OCI-LY1 (cell line): Measurements from ENCODE around the gene ADCK1.
A peak's percentile ranks its signal among the peaks of the same experiment; 100 is the strongest.

Source experiments
- H2AFZ ChIP-seq: fragments of 200-600 bp; sonication (generic), shearing (Covaris generic); 2 replicates; pipeline ENCODE4 v1.6.0; 2014; ENCODE audit warnings: antibody characterized with exemption, mild to moderate bottlenecking, low read length
- H3F3A ChIP-seq: fragments of 200-600 bp; sonication (generic), shearing (Covaris generic); 2 replicates; pipeline ENCODE4 v1.6.0; 2014; ENCODE audit warnings: mild to moderate bottlenecking, antibody characterized with exemption, low read length, moderate library complexity; ENCODE audit not compliant: insufficient read depth
- H3K27ac ChIP-seq: fragments of 200-600 bp; sonication (generic); 2 replicates; pipeline ENCODE4 v1.5.1; 2014; ENCODE audit warnings: low read length, mixed run types, mild to moderate bottlenecking, low read depth; ENCODE audit not compliant: poor library complexity, severe bottlenecking
- H3K27me3 ChIP-seq: fragments of 200-600 bp; sonication (generic); 2 replicates; pipeline ENCODE4 v1.6.0; 2014; ENCODE audit warnings: antibody characterized with exemption, mild to moderate bottlenecking, low read length, moderate library complexity; ENCODE audit not compliant: insufficient read depth
- H3K36me3 ChIP-seq: fragments of 200-600 bp; sonication (generic); 2 replicates; pipeline ENCODE4 v1.6.1; 2014; ENCODE audit warnings: mild to moderate bottlenecking, antibody characterized with exemption, low read length, moderate library complexity, mixed read lengths; ENCODE audit not compliant: insufficient read depth
- H3K4me1 ChIP-seq: fragments of 200-600 bp; sonication (generic); 2 replicates; pipeline ENCODE4 v1.5.1; 2014; ENCODE audit warnings: mild to moderate bottlenecking, low read length, moderate library complexity; ENCODE audit not compliant: insufficient read depth, severe bottlenecking
- H3K4me2 ChIP-seq: fragments of 200-600 bp; sonication (generic), shearing (Covaris generic); 2 replicates; pipeline ENCODE4 v1.6.1; 2014; ENCODE audit warnings: low read length
- H3K4me3 ChIP-seq: fragments of 200-600 bp; sonication (generic); 2 replicates; pipeline ENCODE4 v1.5.1; 2014; ENCODE audit warnings: low read length, low read depth, mild to moderate bottlenecking, mixed read lengths; ENCODE audit not compliant: poor library complexity, severe bottlenecking
- H3K79me2 ChIP-seq: fragments of 200-600 bp; shearing (Covaris generic); 2 replicates; pipeline ENCODE4 v1.6.1; 2016; ENCODE audit warnings: mixed run types, low read length, mixed read lengths; ENCODE audit not compliant: insufficient read depth
- H3K9ac ChIP-seq: fragments of 200-600 bp; sonication (generic), shearing (Covaris generic); 2 replicates; pipeline ENCODE4 v1.6.1; 2014; ENCODE audit warnings: mild to moderate bottlenecking, low read length, mixed read lengths
- H3K9me2 ChIP-seq: fragments of 200-600 bp; sonication (generic), shearing (Covaris generic); 2 replicates; pipeline ENCODE4 v1.6.1; 2014; ENCODE audit warnings: low read depth, mild to moderate bottlenecking, low read length, mixed read lengths
- H3K9me3 ChIP-seq: fragments of 200-600 bp; shearing (Covaris generic); 2 replicates; pipeline ENCODE4 v1.6.1; 2014; ENCODE audit warnings: low read length, mixed read lengths
- H4K20me1 ChIP-seq: fragments of 200-600 bp; sonication (generic), shearing (Covaris generic); 2 replicates; pipeline ENCODE4 v1.6.0; 2016; ENCODE audit warnings: mild to moderate bottlenecking, low read length; ENCODE audit not compliant: insufficient read depth
- EZH2 ChIP-seq: fragments of 200-600 bp; sonication (generic), shearing (Covaris generic); IDR thresholded peaks from 2 replicates; pipeline ENCODE4 v1.8.0; 2017; ENCODE audit warnings: borderline replicate concordance, mixed run types, mild to moderate bottlenecking, antibody characterized with exemption, low read length, moderate library complexity, mixed read lengths
- TF ChIP-seq, protein P1 (sequence below): fragments of 200-600 bp; sonication (generic), shearing (Covaris generic); IDR thresholded peaks from 2 replicates; pipeline ENCODE4 v1.5.1; 2017; ENCODE audit warnings: mild to moderate bottlenecking, antibody characterized with exemption, low read length, moderate library complexity, mixed read lengths

ADCK1 gene

DNA sequence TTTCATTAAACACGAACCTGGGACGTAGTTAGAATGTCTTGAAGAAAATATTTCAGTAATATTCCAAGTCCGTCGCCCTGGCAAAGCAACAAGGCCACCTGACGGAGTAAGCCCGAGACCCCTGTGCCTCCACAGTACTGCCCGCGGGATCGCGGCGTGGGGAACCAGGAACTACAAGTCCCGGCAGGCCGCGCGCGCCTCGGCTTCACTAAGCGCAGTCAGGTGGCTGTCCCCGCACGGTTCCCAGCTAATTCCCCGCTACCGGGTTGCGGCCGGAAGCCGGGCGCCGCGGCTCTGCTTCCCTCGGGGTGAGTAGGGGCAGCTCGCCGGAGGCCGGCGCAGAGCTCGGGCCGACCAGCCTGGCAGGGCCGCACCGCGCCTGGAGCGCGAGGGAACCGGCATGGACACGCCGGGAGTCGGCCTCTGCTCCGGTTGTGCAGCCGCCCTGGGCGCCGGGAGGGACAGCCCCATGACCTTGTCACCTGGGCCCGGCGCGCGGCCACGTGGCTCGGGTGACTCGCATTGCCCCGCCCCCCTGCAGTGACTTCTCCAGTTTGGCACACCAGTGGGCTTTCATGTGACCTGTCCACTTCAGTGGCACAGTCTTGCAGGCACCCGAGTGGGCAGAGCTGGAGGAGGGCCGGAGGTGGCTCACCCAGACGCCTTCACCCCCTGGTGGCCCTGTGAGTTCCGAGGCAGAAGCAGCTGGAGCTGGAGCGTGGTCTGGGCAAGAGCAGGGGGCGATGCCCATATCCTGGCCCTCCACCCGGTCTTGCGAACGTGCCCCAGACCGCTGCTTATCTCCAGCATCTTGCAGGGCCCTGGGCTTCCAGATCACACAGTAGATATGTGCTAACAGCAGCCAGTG is at the start of gene ADCK1:
TSS of gene ADCK1 (plus strand) at position 247 of the 868 bp plus-strand sequence. CDS start 18,870 bp downstream, outside the sequence.
- H3K4me1 ChIP-seq = peaks cover 10% of the 10 kb centered on the region
- H3K9ac ChIP-seq = peak within 1 kb of the TSS; percentile 83
- H3K36me3 ChIP-seq = no peaks in the 10 kb centered on the region
- peak within 1 kb of the TSS; percentile 89 for H3K4me2 ChIP-seq
- H4K20me1 ChIP-seq = no peaks in the 10 kb centered on the region
- no peaks in the 10 kb centered on the region for H3K9me2 ChIP-seq
- no peaks in the 10 kb centered on the region for H3K9me3 ChIP-seq
- peak within 1 kb of the TSS; percentile 30 for H2AFZ ChIP-seq
- TF ChIP-seq, protein P1, sequence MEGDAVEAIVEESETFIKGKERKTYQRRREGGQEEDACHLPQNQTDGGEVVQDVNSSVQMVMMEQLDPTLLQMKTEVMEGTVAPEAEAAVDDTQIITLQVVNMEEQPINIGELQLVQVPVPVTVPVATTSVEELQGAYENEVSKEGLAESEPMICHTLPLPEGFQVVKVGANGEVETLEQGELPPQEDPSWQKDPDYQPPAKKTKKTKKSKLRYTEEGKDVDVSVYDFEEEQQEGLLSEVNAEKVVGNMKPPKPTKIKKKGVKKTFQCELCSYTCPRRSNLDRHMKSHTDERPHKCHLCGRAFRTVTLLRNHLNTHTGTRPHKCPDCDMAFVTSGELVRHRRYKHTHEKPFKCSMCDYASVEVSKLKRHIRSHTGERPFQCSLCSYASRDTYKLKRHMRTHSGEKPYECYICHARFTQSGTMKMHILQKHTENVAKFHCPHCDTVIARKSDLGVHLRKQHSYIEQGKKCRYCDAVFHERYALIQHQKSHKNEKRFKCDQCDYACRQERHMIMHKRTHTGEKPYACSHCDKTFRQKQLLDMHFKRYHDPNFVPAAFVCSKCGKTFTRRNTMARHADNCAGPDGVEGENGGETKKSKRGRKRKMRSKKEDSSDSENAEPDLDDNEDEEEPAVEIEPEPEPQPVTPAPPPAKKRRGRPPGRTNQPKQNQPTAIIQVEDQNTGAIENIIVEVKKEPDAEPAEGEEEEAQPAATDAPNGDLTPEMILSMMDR = peak; percentile 24; the same call in 1 of the 2 replicates
- TF ChIP-seq EZH2 = no peak
- H3K27me3 ChIP-seq = no peaks in the 10 kb centered on the region
- H3K27ac ChIP-seq = no peak within 1 kb of the TSS
- H3F3A ChIP-seq = no peaks in the 10 kb centered on the region
- peak within 1 kb of the TSS; percentile 86 for H3K4me3 ChIP-seq
- no peaks in the 10 kb centered on the region for H3K79me2 ChIP-seq

- no peak overlapping the region for H3K4me2 ChIP-seq
- peaks cover 2% of the 10 kb centered on the region for H3K4me1 ChIP-seq
- H3F3A ChIP-seq = no peaks in the 10 kb centered on the region
- no peak overlapping the region for H3K9ac ChIP-seq
- H2AFZ ChIP-seq = no peak overlapping the region
- TF ChIP-seq, protein P1 = no peak
- TF ChIP-seq EZH2 = no peak
- H3K27me3 ChIP-seq = no peaks in the 10 kb centered on the region
- peaks cover 77% of the 10 kb centered on the region for H3K36me3 ChIP-seq
- H3K9me3 ChIP-seq = no peaks in the 10 kb centered on the region
- no peak overlapping the region for H3K4me3 ChIP-seq
- H3K9me2 ChIP-seq = no peaks in the 10 kb centered on the region
- H3K27ac ChIP-seq = no peak overlapping the region
- peaks cover 20% of the 10 kb centered on the region for H3K79me2 ChIP-seq
- H4K20me1 ChIP-seq = 0 out of 2 replicates have a peak, but pooled peaks cover 2% of the 10 kb centered on the region
Measured at GRCh38 chr14:77752266-77752665, 47.6 kb upstream of the ADCK1 start.

- TF ChIP-seq EZH2 = no peak
- TF ChIP-seq, protein P1 = no peak
- Histone ChIP-seq H3K27me3 (no peaks in the 10 kb centered on the region), H3K4me3 (no peak overlapping the region), H3K36me3 (peaks cover 80% of the 10 kb centered on the region), H2AFZ (no peak overlapping the region), H3K4me2 (no peak overlapping the region), H3K4me1 (peaks cover 7% of the 10 kb centered on the region), H3K27ac (no peak overlapping the region), H3F3A (no peaks in the 10 kb centered on the region), H4K20me1 (0 out of 2 replicates have a peak, but pooled peaks cover 2% of the 10 kb centered on the region), H3K9ac (no peak overlapping the region), H3K9me3 (no peaks in the 10 kb centered on the region), H3K9me2 (no peaks in the 10 kb centered on the region), H3K79me2 (peaks cover 26% of the 10 kb centered on the region)
Measured at GRCh38 chr14:77752799-77753516, 47.0 kb upstream of the ADCK1 start.
